Measurements from ENCODE around the gene MYZAP. TPM values are rescaled to one million over a fixed set of nuclear protein-coding genes. Genes with fewer than 3 reads are reported as not detected.

The MYZAP gene
- total and polyA plus RNA-seq, 2 of the 8 experiments (the other 6 are each of a cell fraction or from before 2014, with no cell fraction given), result 0.41 to 0.65 TPM

GRCh38 chr15:57609805-57610529, 18.3 kb downstream of the MYZAP start:
- Histone ChIP-seq H3K56ac (replicated peaks; ENCODE audit: insufficient read length, low read depth, low read length) (no peak overlapping the region), H2BK12ac (ENCODE audit: low read depth, low read length) (no peak overlapping the region), H3K4me2 (ENCODE audit: insufficient read depth in 1 of 2, low read depth in 2 of 2, low read length in 2 of 2) (no peak overlapping the region), H4K20me1 (replicated peaks in 1 of 2; ENCODE audit: control insufficient read depth in 1 of 2, insufficient read depth in 2 of 2, low read length in 2 of 2) (no peaks in the 10 kb centered on the region), H4K5ac (ENCODE audit: insufficient read length, low read depth, low read length) (no peak overlapping the region), H3K4me1 (replicated peaks in 1 of 4; ENCODE audit: control insufficient read depth in 3 of 4, insufficient read depth in 4 of 4, low read length in 3 of 4) (no peaks in the 10 kb centered on the region; a peak in 1 of 7 replicates), H3K14ac (ENCODE audit: insufficient read length) (no peak overlapping the region), H3K18ac (ENCODE audit: extremely low read depth, low read length) (no peak overlapping the region), H3K4me3 (ENCODE audit: extremely low read depth in 1 of 4, insufficient read depth in 2 of 4, low read depth in 3 of 4, low read length in 4 of 4) (no peak overlapping the region), H2BK20ac (ENCODE audit: low read length) (no peak overlapping the region), H3K27me3 (replicated peaks in 1 of 4; ENCODE audit: control insufficient read depth in 3 of 4, extremely low read depth in 1 of 4, insufficient read depth in 3 of 4, low read length in 3 of 4) (no peaks in the 10 kb centered on the region), H3K23me2 (ENCODE audit: low read depth, low read length) (no peaks in the 10 kb centered on the region), H2BK15ac (ENCODE audit: low read length) (no peak overlapping the region), H3K79me2 (ENCODE audit: control insufficient read depth in 1 of 2, insufficient read depth in 2 of 2, low read length in 2 of 2) (no peaks in the 10 kb centered on the region), H3K9ac (replicated peaks in 1 of 4; ENCODE audit: extremely low read depth in 1 of 4, low read depth in 3 of 4, low read length in 3 of 4) (no peak overlapping the region), H2BK120ac (replicated peaks; ENCODE audit: low read depth, low read length) (no peak overlapping the region), H4K8ac (ENCODE audit: extremely low read depth, insufficient read depth, low read length) (no peak overlapping the region), H2BK5ac (ENCODE audit: low read depth, low read length) (no peak overlapping the region), H3K4ac (replicated peaks; ENCODE audit: insufficient read length, low read depth, low read length) (no peak overlapping the region), H3K27ac (ENCODE audit: low read depth, low read length) (no peak overlapping the region), H4K91ac (replicated peaks; ENCODE audit: insufficient read length, low read length) (no peak overlapping the region), H3K36me3 (ENCODE audit: control insufficient read depth in 2 of 4, insufficient read depth in 4 of 4, low read length in 3 of 4) (no peaks in the 10 kb centered on the region), H3K23ac (ENCODE audit: insufficient read length) (no peak overlapping the region), H2AFZ (ENCODE audit: low read length) (no peak overlapping the region), H2AK5ac (ENCODE audit: low read depth, low read length) (no peak overlapping the region), H3K79me1 (ENCODE audit: low read depth, low read length) (no peaks in the 10 kb centered on the region), H3K9me3 (ENCODE audit: insufficient read depth in 2 of 2, low read depth in 1 of 2, low read length in 1 of 2) (no peaks in the 10 kb centered on the region)
- ChIA-PET CTCF (ENCODE audit: partially characterized antibody) (interaction anchor here (0.9 to 4.0 kb wide), 8 partner anchors 9 to 61 kb away, joined by 3 to 28 read pairs (median 7); no protein-coding TSS in a partner anchor), POLR2A (ENCODE audit: partially characterized antibody) (no interaction called here)
- no peak for DNase-seq (ENCODE audit: low read depth in 1 of 2, low spot score in 2 of 2)
- 84% methylated on average over 10 of the region's 10 CpGs; no CpG with 5 or more reads in 1 of the 2 experiments for WGBS, 2 experiments (ENCODE audit: extremely low coverage in 1 of 2, insufficient coverage in 1 of 2, insufficient read length in 1 of 2, insufficient replicate concordance in 2 of 2, low coverage in 1 of 2, low lambda C conversion rate in 2 of 2, missing lambda C conversion rate in 1 of 2)
- no peak for TF ChIP-seq ZNF274 (IDR thresholded peaks at IDR 0.05; ENCODE audit: borderline replicate concordance, extremely low read depth, low read length)
- TF ChIP-seq MAFK (IDR thresholded peaks at IDR 0.05; ENCODE audit: low read depth, low read length), result no peak
- no peak for TF ChIP-seq EP300 (IDR thresholded peaks at IDR 0.05; ENCODE audit: borderline replicate concordance in 1 of 2, low read depth in 2 of 2, low read length in 2 of 2)
- TF ChIP-seq ASH2L (IDR thresholded peaks at IDR 0.05; ENCODE audit: low read length), result no peak
- no peak for FAIRE-seq

Data from H1 (cell line).